ENCODE results near the gene PCDHGA10.
"Not testable (repeated sequence)": the region's sequence is repeated elsewhere in the genome, so short reads cannot be mapped to it uniquely, and the experiment has no call there.

Gene PCDHGA10

DNA sequence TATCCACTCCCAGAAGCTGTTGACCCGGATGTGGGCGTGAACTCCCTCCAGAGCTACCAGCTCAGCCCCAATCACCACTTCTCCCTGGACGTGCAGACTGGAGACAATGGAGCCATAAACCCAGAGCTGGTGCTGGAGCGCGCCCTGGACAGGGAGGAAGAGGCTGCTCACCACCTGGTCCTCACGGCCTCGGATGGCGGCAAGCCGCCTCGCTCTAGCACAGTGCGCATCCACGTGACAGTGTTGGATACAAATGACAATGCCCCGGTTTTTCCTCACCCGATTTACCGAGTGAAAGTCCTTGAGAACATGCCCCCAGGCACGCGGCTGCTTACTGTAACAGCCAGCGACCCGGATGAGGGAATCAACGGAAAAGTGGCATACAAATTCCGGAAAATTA lies 19.5 kb upstream of the PCDHGA10 start:
- DNase-seq, result no peak

GRCh38 chr5:141394401-141395187 lies 18.2 kb upstream of the PCDHGA10 start:
- DNase-seq, result not testable (repeated sequence)

- DNase-seq, result peak; percentile 41
These were observed 14.8 kb upstream of the PCDHGA10 start, which contains the start of gene PCDHGB5 for GRCh38 chr5:141397756-141398551. Gene PCDHGB5, plus strand, starts transcription at chr5:141397947. Its CDS starts 181 bp downstream, at chr5:141398128.

DNA sequence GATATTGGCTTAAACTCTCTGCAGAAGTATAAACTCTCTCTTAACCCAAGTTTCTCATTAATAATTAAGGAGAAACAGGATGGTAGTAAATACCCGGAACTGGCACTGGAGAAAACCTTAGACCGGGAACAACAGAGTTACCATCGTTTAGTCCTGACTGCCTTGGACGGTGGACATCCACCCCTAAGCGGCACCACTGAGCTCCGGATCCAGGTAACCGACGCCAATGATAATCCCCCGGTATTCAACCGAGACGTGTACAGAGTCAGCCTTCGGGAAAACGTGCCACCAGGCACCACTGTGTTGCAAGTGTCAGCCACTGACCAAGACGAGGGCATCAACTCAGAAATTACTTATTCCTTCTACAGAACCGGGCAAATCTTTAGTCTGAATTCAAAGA lies 14.2 kb upstream of the PCDHGA10 start:
- no peak for DNase-seq

DNA sequence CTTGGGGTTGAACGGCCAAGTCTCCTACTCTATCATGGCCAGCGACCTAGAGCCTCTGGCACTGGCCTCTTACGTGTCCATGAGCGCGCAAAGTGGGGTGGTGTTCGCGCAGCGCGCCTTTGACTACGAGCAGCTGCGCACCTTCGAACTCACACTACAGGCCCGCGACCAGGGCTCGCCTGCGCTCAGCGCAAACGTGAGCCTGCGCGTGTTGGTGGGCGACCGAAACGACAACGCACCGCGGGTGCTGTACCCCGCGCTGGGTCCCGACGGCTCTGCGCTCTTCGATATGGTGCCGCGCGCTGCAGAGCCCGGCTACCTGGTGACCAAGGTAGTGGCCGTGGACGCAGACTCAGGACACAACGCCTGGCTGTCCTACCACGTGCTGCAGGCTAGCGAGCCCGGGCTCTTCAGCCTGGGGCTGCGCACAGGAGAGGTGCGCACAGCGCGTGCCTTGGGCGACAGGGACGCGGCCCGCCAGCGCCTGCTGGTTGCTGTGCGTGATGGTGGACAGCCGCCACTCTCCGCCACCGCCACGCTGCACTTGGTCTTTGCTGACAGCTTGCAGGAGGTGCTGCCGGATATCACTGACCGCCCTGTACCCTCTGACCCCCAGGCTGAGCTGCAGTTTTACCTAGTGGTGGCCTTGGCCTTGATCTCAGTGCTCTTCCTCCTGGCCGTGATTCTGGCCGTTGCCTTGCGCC lies 13.1 kb upstream of the PCDHGA10 start:
- DNase-seq, result no peak

DNA sequence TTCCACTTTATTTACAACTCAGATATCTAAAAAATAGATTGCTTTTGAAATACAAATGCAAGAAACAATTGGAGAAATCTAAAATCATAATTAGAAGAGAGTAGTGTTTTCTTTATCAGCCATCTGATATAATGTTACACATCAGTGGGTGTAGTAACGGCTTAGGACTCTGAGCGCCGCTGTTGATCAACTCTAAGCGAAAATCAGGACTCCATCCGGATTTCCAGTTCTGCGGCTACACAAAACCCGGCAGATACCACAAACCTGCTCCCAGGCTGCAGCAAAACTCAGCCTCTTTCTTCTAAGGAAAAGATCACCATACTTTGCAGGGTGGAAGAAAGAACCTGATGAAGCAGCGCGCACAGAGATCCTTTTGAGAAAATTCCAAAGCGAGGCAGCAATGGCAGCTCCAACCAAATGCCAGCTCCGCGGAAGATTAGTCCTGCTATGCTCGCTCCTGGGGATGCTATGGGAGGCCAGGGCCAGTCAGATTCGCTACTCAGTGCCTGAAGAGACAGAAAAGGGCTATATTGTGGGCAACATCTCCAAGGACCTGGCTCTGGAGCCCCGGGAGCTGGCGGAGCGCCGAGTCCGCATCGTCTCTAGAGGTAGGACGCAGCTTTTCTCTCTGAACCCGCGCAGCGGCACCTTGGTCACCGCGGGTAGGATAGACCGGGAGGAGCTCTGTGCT lies 10.1 kb upstream of the PCDHGA10 start, which contains the start of gene PCDHGA9:
TSS of gene PCDHGA9 (plus strand) at position 226 of the 691 bp plus-strand sequence. CDS start at position 401, 175 bp downstream.
- DNase-seq, result no peak

GRCh38 chr5:141403387-141403786 lies 9.4 kb upstream of the PCDHGA10 start:
- no peak for DNase-seq

GRCh38 chr5:141407790-141408505 lies 4.8 kb upstream of the PCDHGA10 start, which contains the start of gene PCDHGB6:
Gene PCDHGB6, plus strand, starts transcription at chr5:141408021. Its CDS starts 182 bp downstream, at chr5:141408203.
- peak; percentile 31 for DNase-seq

DNA sequence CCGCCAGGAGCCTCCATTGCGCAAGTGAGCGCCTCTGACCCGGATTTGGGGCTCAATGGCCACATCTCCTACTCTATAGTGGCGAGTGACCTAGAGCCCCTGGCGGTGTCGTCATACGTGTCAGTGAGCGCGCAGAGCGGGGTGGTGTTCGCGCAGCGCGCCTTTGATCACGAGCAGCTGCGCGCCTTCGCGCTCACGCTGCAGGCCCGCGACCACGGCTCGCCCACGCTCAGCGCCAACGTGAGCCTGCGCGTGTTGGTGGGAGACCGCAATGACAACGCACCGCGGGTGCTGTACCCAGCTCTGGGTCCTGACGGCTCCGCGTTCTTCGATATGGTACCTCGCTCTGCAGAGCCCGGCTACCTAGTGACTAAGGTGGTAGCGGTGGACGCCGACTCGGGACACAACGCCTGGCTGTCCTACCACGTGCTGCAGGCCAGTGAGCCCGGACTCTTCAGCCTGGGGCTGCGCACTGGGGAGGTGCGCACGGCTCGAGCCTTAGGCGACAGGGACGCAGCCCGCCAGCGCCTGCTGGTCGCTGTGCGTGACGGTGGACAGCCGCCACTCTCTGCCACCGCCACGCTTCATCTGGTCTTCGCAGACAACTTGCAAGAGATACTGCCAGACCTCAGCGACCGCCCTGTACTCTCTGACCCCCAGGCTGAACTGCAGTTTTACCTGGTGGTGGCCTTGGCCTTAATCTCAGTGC lies 3.0 kb upstream of the PCDHGA10 start:
- DNase-seq, result no peak

GRCh38 chr5:141411575-141411974 lies 1.2 kb upstream of the PCDHGA10 start:
- no peak for DNase-seq

- no peak for DNase-seq
These were observed 818 bp downstream of the PCDHGA10 start for GRCh38 chr5:141413540-141414069.

- not testable (repeated sequence) for DNase-seq
These were observed 1.9 kb downstream of the PCDHGA10 start for GRCh38 chr5:141414548-141415274.

GRCh38 chr5:141415275-141415618 lies 2.5 kb downstream of the PCDHGA10 start:
- DNase-seq, result not testable (repeated sequence)

DNA sequence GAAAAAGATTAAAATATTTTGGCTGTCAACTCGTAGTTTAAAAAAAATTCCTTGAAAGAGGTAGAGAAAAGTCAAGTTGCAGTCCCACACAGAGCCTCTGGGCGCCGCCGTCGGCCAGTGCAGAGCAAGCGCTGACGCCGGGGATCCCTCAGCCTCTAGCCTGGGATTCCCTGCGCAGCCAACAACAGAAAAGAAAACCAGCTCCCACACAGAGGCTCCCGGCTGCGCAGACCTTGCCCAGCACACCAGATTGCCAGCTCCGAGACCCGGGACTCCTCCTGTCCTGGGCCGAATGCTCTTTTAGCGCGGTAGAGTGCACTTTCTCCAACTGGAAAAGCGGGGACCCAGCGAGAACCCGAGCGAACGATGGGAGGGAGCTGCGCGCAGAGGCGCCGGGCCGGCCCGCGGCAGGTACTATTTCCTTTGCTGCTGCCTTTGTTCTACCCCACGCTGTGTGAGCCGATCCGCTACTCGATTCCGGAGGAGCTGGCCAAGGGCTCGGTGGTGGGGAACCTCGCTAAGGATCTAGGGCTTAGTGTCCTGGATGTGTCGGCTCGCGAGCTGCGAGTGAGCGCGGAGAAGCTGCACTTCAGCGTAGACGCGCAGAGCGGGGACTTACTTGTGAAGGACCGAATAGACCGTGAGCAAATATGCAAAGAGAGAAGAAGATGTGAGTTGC lies 4.8 kb downstream of the PCDHGA10 start, which contains the start of gene PCDHGB7:
TSS of gene PCDHGB7 (plus strand) at position 184 of the 679 bp plus-strand sequence. CDS start at position 367, 183 bp downstream.
- DNase-seq, result peak; percentile 46

- no peak for DNase-seq
These were observed 6.5 kb downstream of the PCDHGA10 start for GRCh38 chr5:141419074-141419880.

GRCh38 chr5:141420855-141421488 lies 8.2 kb downstream of the PCDHGA10 start, which contains the start of gene PCDHGA11:
Gene PCDHGA11, plus strand, starts transcription at chr5:141421051. Its CDS starts 177 bp downstream, at chr5:141421228.
- peak; percentile 37 for DNase-seq

- DNase-seq, result no peak
These were observed 8.7 kb downstream of the PCDHGA10 start for GRCh38 chr5:141421489-141421855.
